Putamen (tissue), 1 donor: Measurements from ENCODE around the gene RET.

Experiments used
- DNase-seq: peaks from one replicate; pipeline ENCODE4 v3.0.0-alpha.2; 2016; ENCODE audit warnings: low spot score

Gene RET

DNA sequence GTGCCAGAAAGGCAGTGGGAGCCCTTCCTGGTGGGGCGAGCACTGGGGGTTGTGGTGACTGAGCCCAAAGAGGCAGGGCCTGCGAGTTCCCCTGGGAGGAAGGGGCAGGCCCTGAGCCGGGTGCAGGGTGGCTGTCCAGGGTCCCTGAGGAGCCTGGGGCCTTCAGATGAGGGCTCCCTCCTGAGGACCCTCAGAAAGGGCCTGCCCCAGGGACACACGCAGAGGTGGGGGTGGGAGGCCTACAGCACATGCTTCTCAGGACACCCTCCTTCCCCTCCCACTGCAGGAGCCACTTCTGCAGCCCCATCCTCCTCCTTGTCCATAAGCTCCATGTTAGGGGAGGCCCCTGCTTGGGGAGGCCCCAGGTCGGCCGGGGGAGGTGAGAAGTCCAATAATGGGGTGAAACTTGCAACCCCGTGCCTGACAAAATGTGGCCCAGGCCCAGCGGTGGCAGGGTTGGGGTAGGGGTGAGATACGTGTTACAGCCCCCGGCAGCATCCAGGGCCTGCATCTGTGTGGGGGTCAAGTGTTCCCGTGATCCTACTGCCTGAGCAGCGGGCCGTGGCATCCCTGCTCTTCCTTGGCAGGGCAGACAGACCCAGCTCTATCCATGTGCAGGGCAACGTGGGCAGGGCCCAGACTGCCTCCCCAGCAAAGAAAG is 31.8 kb upstream of the RET start:
- DNase-seq = no peak

DNA sequence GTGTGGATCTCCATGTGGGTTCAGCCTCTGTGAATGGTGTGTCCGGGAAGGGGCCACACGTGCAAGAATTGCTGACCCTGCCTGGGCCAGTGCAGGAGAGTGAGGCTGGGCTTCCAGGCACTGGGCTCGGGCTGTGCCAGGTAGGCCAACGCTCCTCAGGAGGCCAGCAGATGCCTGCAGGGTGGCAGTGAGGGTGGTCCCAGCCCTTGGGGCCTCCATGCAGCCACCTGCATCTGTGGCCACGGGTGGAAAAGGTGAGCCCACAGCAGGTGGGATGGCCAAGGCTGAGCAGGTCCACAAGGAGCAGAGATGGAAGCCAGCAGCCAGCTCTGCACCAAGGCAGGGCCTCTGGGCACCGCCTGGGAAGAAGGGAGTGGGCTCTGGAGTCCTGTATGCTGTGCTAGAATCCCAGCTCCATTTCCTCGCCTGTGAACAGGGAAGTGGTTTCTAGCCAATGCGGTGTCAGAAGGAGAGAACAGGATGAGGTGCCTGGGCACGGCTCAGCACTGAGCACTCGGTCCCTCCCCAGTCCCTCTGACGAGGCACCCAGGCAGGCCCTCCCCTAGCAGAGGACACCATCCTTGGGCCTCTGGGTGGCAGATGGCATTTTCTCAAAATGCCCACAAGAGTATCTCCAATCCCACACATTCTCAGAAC is 31.1 kb upstream of the RET start:
- no peak for DNase-seq

DNA sequence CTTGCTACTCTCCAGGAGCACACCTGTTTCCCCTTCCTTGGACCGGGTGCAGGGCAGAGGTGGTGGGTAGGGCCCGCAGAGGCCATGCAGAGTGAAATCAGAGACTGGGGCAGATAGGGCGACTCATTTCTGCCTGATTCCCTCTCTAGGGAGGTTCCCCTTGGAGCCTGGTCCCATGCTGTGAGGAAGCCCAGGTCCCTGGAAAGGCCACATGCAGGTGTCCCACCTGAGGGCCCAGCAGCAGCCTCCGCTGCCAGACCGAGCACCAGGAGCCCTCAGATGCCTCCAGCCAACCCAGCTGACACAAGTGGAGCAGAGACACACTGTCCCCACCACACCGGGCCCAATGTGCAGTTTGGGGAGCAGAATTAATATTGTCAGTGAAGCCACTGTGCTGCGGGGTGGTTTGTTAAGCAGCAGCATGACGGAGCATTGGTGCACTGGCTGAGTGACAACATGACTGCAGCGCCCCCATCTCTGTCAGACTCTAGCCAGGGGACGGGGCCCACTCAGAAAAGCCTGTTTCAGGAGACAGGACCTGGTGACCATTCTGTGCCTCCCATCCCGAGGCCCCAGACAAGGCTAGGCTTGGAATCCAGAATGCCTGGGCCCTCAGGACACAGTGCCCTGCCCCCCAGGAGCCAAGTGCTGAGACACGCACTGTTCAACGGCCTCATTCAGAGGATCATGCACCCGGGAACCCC is 30.4 kb upstream of the RET start:
- DNase-seq = no peak

DNA sequence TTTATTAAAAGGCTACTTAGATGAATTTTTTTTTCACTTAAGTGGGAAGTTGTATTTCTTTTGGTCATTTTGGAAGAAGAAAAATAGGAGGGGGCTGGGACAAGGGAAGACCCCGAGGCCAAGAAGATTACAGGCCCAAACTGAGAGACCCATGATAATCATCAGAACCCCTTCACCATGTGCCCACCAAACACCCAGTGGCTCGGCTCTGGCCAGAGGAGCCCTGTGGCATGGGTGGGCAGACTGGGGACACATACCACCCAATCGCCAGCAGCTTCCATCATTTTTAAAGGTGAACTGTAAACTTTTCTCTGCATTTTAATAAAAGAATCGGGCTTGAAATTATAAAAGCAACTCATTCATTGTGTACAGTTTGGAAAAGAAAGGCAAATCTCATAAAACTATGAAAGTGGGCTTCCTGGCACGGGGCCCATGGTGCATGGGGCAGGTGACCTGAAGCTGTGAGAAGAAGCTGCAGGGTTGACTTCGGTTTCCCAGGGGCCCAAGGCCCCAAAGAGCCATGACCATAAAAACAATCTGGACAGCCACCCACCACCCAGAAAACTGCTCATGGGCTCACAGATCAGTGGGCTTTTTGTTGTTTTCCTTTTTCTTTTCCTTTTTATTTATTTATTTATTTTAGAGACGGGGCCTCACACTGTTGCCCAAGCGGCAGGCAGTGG is 29.4 kb upstream of the RET start:
- no peak for DNase-seq

DNA sequence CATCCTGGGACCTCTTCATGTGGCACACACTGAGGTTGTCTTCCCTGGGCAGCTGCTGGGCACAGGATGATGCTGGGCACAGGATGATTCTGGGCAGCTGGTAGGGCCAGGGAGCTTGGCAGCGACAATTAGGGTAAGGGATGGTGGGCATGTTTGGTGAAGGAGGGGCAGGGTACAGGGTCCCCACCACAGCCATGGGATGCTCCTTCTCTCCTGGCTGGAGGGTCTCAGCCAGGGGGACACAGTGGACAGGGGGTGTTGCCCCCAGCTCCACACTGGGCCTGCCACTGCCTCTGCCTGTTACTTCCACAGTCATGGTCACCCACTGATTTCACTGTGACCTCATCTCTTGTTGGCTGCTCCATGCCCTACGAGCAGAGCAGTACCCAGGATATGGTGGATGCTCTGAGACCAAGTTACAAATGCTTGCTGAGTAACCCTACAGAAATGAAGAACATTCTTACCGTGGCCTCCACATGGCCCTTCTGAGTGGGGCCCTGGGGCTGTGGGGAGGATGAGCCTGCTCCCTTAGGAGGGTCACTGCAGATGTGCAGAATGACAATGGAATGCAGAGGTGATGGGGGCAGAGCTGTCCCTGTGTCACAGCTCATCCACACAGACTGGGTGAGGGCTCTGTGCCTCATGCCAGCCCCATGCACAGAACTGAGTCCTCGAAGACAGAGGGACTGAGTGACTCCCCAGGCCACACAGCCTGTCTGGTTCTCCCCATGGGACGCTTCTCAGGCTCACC is 28.4 kb upstream of the RET start:
- no peak for DNase-seq

DNA sequence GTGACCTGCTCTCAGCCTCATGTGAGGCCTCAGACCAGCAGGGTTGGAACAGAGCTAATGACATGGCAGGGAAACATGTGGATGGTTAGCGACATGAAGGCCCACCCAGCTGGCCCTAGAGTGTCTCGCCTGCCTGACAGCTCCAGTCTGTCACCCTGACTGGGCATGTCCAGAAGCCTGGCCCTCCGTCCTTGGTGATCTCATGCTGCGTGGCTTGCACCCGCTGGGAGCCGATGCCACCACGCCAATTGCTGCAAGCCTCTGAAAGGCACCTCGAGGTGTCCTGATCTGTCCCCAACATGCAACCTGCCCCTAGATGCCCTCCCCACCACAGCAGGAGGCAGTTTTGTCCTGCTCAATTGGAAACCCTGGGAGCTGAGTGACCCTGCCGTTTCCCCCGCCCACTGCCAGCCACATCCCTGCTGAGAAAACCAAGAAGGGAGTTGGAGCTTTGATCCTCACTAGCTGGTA is 27.8 kb upstream of the RET start:
- no peak for DNase-seq

DNA sequence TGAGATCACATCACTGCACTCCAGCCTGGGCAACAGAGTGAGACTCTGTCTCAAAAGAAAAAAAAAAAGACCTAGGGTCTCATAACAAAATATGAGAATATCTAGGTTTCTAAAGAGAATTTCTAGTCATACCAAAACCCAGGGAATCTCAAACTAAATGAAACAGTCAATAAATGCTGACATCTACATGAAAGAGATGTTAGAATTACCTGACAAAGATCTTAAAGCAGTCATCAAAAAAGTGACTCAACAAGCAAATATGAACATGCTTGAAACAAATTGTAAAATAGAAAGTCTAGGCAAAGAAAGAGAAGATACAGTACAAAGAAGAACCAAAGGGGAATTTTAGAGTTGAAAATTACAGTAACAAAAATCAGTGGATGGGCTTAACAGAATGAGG is 26.9 kb upstream of the RET start:
- no peak for DNase-seq

DNA sequence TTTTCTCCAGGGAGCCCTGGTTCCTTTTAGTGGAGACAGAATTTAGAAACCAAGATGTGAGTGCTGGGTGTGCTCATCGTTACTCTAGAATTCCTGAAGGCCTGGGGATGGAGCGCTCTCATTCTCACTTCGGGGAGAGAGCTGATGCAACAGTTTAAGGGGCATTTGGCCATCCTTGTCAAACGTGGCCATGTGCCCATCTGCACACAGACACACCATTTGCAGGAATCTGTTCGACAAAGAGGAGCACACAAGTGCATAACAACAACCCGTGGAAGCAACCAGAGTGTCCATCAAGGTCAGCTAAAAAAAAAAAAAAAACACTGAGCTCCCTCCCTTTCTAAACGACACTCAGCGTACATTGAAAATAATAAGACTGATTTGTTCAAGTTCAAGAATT is 23.0 kb upstream of the RET start:
- no peak for DNase-seq

DNA sequence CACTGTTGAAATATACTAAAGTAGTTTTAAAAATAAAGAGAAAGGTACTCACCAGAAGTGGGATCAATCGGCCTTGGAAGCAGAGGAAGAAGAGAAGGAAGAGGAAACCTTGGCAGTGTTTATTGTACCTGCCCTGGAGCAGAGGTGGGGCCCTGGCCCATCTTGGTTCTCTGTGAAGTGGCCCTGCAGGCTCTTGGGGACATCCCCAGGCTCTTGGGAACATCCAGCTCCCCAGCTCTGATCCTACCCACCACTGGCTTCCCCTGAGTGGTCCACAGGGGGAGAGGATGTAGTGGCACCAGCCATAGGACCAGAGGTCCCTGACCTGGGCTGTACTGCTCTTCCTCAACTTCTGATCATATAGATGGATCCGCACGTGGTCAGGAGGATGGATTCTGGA is 22.3 kb upstream of the RET start:
- no peak for DNase-seq

DNA sequence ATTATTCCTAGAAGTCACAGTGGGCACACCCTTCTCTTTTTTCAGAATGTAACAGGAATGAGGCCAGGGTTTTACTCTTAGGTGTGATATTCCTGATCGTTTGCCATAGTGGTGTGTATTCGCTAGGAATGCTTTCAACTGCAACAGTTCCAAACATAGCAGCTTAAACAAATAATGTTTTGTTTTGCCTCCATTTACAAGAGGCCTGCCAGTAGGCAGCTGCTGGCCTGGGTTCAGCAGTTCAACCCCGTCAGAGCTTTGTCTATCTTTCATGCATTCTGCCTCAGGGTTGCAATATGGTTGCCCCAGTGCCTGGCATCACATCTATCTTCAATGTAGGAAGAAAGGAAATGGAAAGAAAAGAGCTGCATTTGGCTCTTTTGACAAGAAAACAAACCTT is 21.7 kb upstream of the RET start:
- DNase-seq = no peak

DNA sequence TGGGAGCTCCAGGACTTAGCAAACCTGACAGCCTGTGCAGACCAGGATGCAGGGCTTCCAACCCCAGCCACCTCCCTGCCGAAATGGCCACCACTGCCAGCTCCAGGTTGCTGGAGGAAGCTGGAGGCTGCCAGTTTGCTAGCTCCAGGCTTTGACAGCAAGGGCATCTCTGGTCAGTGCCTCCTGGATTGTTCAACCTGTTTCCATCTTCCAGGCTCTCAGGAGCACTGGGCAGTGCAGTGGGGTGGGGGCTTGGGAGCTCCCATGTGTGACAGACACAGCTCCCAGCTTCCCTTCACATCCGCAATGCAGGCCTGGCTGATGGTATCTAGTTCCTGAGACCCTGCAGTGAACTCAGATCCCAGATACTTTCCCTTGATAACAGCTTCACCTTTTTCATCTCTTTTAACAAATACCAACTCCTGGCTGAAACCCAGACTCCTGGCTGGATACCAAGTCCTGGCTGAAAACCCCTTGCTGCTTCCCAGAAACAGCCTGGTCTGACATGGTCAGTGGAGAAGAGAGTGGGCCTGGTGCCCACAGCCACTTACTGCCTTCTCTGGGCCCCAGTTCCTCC is 20.8 kb upstream of the RET start:
- DNase-seq = no peak

DNA sequence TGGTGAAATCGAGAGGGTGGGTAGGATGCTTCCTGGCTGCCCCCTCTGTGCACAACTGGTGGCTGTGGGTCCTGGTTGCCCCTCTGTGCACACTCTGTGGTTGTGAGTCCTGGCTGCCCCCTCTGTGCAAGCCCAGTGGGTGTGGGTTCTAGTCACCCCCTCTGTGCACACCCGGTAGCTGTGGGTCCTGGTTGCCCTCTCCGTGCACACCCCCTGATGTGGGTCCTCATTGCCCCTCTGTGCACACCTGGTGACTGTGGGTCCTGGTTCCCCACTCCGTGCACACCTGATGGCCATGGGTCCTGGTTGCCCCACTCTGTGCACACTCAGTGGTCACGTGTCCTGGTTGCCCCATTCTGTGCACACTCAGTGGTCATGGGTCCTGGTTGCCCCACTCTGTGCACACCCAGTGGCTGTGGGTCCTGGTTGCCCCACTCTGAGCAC is 20.3 kb upstream of the RET start:
- DNase-seq = no peak

DNA sequence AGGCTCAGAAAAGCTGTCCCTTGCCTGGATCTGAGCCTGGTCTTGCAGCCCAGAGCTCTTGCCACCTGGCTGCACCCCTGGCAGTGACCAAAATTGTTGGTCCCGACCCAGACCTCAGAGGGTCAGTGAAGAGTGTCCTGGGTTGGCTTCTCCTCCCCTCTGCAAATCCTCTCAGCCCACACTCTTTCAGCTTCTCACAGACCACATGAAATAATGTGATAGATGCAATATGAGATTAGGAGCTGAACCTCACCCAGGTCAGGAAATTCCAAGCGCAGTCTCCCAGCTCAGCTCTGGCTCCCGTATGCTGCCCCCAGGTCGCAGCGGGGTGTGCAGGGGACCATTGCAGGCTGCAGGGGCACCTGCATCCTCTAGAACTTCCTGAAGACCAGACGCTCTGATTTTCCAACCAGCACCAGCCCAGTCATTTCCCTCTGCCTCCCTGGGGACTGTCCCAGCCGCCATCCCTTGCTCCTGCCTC is 19.6 kb upstream of the RET start:
- DNase-seq = no peak

DNA sequence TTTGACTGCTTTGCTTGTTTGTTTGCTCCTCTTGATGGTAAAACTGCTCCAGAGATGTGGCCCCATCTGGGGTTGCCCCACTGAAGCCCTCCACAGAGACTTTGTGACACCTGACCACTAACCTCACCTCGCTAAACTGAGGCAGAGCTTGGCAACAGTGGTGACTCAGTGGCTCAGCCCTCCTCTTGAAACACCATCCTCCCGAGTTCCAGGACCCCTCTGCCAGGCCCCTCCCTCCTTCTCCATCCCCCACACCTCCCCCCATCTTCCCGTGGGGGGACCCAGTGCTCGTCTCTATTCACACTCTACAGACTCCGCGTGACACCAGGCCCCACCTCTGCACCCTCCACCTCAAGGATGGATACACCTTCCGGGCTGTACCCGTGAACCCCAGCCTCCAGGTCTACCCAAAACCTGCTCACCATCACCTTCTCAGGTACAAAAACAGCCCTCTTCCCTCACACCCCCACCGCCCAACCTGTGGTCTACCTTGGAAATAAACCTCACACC is 19.0 kb upstream of the RET start:
- no peak for DNase-seq

DNA sequence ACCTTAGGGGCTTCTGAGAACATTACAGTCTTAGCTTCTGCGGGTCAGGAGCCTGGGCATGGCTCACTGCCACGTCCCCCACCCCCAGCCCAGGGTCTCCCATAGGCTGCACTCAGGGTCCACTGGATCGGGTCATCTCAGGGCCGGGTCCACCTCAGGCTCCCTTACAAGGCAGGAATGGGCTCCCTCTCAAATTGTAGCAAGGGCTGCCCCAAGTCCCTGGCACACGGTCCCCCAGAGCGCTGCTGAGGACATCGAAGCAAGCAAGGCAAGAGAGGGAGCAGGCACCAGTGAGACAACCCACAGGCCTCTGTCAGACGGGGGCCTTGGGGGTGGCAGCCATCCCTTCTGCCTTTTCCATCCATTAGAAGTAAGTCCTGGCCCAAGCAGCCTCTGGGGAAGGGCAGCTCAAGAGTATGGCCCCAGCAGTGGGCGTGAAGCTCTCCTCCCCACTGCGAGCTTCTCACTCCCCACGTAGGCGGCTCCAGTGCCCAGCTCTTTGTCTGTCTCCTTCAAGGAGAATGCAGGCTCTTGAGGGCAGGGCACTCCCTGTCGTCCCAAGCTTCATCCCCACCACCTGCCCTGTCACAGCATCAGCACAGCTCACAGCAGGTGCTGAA is 18.0 kb upstream of the RET start:
- no peak for DNase-seq

DNA sequence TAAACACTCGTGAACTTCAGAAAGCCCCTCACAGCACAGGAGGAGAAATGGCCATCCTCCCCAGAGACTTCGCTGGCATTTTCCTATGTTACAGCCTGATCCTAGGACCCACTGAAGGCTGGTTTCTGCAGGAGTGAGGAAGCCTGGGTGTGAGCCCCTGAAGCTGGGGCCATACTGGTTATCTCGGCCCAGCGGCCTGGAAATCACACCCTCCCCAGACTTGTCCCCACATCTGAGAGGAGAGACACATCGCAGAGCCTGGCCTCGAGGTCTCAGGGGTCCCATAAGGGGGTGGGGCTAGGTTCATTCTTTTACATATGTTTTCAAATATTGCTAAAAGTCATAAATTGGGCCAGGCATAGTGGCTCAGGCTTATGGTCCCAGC is 17.5 kb upstream of the RET start:
- DNase-seq = no peak

DNA sequence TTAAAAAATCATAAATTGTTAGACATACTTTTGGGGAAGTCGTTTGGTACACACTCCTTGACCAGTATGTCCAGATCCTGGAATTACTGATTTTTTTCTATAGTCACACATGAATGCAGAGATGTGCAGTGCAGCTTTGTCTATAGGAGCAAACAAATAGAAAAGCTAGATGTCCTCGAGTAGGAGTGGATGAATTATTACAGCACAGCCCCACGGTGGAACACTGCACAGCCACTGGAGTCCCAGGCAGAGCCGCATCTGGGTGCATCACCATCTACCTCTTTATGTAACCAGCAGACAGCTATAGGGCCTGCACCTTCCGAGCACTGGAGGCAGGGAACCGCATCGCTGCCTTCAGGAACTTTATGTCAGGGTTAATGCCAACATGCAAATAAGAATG is 17.0 kb upstream of the RET start:
- no peak for DNase-seq

DNA sequence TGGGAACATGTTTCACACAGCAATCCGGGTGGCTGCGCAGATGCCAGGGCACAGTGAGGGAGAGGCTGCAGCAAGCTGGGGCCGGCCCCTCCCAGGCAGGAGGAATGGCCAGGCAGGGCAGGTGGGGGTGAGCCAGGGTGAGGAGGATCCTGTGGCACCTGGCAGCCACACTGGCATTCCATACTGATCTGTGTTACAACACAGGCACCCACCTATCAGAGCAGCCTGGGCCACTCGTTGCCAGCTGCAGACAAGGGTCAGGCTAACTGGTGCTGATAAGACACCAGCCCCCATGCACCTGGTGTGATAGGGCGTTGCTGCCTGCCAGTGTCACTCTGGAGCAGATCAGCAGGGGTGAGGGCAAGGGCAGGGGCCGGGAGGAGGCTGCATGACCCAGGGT is 16.6 kb upstream of the RET start:
- DNase-seq = no peak

DNA sequence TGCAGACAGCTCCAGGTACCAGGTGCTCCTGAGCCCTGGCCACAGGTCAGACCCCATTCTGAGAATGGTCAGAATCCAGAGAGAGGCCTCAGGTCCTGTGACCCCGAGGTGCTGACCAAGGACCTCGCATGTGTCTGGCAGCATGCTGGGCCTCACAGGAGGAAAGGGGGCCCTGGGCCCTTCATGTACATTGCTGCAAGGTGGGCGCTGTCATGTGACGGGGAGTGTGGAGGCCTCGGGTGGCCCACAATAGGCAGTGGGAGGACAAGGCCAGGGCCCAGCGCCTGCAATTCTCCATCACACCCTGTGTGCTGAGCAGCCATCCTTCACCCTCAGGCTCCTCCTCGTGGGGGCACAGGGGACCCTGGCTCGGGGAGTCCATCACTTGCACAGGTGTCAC is 15.5 kb upstream of the RET start:
- DNase-seq = no peak

DNA sequence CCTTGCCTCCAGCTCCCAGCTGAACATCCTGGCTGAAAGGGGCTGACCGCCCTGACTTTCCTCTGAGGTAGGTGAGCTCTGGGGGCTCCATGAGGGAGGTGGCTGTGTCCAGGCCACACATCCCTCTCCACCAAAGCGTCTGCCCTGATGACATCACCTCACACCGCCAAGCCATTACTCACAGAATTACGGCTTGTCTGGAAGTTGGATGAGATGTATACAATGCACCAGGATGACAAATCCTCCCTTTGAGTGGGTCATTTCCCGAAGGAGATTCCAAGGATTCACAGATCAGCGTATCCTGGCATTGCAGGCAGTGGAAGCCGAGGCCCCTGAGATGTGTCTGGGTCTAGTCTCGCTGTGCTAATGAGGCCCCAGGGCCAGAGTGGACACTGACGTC is 15.1 kb upstream of the RET start:
- DNase-seq = no peak
